HepG2 (cell line): ENCODE results near the gene PRKCE. TPM values are rescaled to one million over a fixed set of nuclear protein-coding genes. Genes with fewer than 3 reads are reported as not detected.

ENCODE experiments used
- ATAC-seq: fragments of 200-7000 bp; cut with Tn5 transposase; 3 replicates; pipeline ENCODE4 v1.9.1; 2020; ENCODE audit warnings: mild to moderate bottlenecking, moderate library complexity
- BruUV-seq: library from RNA; stranded (reverse); fragments of 400-500 nt; replicated peaks from 2 replicates; lab custom pipeline; 2021; lab: Mats Ljungman, UMichigan
- CTCF ChIA-PET: fragments of 300-600 bp; formaldehyde crosslinking; extraction: SDS; loops from one replicate; lab custom pipeline; 2021; ENCODE audit warnings: low total read pairs, inconsistent platforms, low intra/inter-chr PET ratio; lab: Yijun Ruan, JAX
- POLR2A ChIA-PET: fragments of 350-600 bp; sonication (Branson Sonifier 250); formaldehyde crosslinking; loops from one replicate; lab custom pipeline; 2020; ENCODE audit warnings: antibody characterized with exemption, inconsistent platforms; lab: Yijun Ruan, JAX
- DNase-seq: peaks from one replicate; pipeline ENCODE4 v3.0.0-alpha.2; 2015; ENCODE audit warnings: low spot score
- FAIRE-seq: peaks from 3 replicates; lab custom pipeline; 2011; peaks lifted over from hg19 to GRCh38; lab: Jason Lieb, UNC
- H2AFZ ChIP-seq: one replicate; pipeline ENCODE4 v1.6.1; 2011; ENCODE audit warnings: low read length, inconsistent platforms
- H3K27ac ChIP-seq: fragments of 300-600 bp; 3 replicates; pipeline ENCODE4 v1.8.0; 2011; ENCODE audit warnings: mixed run types, mild to moderate bottlenecking, mixed read lengths, low read length, inconsistent platforms; ENCODE audit not compliant: insufficient read depth; ENCODE audit errors: extremely low read length
- H3K27me3 ChIP-seq, 2 experiments: fragments of 200-600 bp in 1 of 2; 2 replicates in 1 of 2; 3 replicates in 1 of 2; pipeline versions ENCODE4 v1.6.0 to v1.8.0; 2011; ENCODE audit warnings: low read length in 2 of 2, mild to moderate bottlenecking in 2 of 2, moderate library complexity in 2 of 2, inconsistent platforms in 1 of 2; ENCODE audit not compliant: insufficient read depth in 2 of 2, control insufficient read depth in 1 of 2
- H3K36me3 ChIP-seq, 2 experiments: fragments of 200-600 bp in 1 of 2; replicated peaks in 1 of 2; 2 replicates in 1 of 2; 3 replicates in 1 of 2; pipeline versions ENCODE4 v1.5.1 to v1.8.0; 2011; ENCODE audit warnings: low read length in 2 of 2, inconsistent platforms in 1 of 2; ENCODE audit not compliant: insufficient read depth in 2 of 2, control insufficient read depth in 1 of 2
- H3K4me1 ChIP-seq: 2 replicates; pipeline ENCODE4 v1.5.1; 2012; ENCODE audit warnings: low read length, inconsistent platforms; ENCODE audit not compliant: insufficient read depth
- H3K4me2 ChIP-seq: 2 replicates; pipeline ENCODE4 v1.6.0; 2011; ENCODE audit warnings: low read depth, low read length, inconsistent platforms
- H3K4me3 ChIP-seq, 3 experiments: fragments of 200-600 bp in 1 of 3; sonication (generic), shearing (Covaris generic) in 1 of 3; replicated peaks in 1 of 3; 2 replicates each; pipeline ENCODE4 v1.5.1; 2011 to 2016; ENCODE audit warnings: low read length in 3 of 3, inconsistent platforms in 2 of 3, low read depth in 2 of 3, mild to moderate bottlenecking in 2 of 3, control low read depth in 1 of 3, mixed read lengths in 1 of 3; ENCODE audit not compliant: insufficient read depth in 1 of 3
- H3K79me2 ChIP-seq: one replicate; pipeline ENCODE4 v1.6.1; 2011; ENCODE audit warnings: low read length, inconsistent platforms; ENCODE audit not compliant: insufficient read depth
- H3K9ac ChIP-seq: 2 replicates; pipeline ENCODE4 v1.6.0; 2011; ENCODE audit warnings: mild to moderate bottlenecking, low read depth, low read length, inconsistent platforms; ENCODE audit not compliant: insufficient read depth
- H3K9me3 ChIP-seq: 2 replicates; pipeline ENCODE4 v1.5.1; 2012; ENCODE audit warnings: mild to moderate bottlenecking, low read length
- H4K20me1 ChIP-seq: 2 replicates; pipeline ENCODE4 v1.6.0; 2011; ENCODE audit warnings: inconsistent platforms, mild to moderate bottlenecking, low read length, moderate library complexity; ENCODE audit not compliant: insufficient read depth
- FOSL1 ChIP-seq: sonication (generic); formaldehyde crosslinking; IDR thresholded peaks from 2 replicates; pipeline ENCODE4 v1.9.0; 2021; ENCODE audit warnings: missing genetic modification reagents, borderline replicate concordance
- FOXM1 ChIP-seq: sonication (generic); formaldehyde crosslinking; IDR thresholded peaks from 2 replicates; pipeline ENCODE4 v1.5.0; 2020; ENCODE audit warnings: missing genetic modification reagents
- MEIS1 ChIP-seq: sonication (generic); formaldehyde crosslinking; IDR thresholded peaks from 2 replicates; pipeline ENCODE4 v1.9.0; 2021; ENCODE audit warnings: mild to moderate bottlenecking, missing genetic modification reagents, moderate library complexity, borderline replicate concordance
- MIER2 ChIP-seq: IDR thresholded peaks from 2 replicates; pipeline ENCODE4 v1.6.1; 2016; ENCODE audit warnings: missing biosample characterization, missing genetic modification reagents
- MIXL1 ChIP-seq: IDR thresholded peaks from 2 replicates; pipeline ENCODE4 v1.6.1; 2016
- NFIC ChIP-seq: IDR thresholded peaks from 2 replicates; pipeline ENCODE4 v1.6.1; 2012; ENCODE audit warnings: mild to moderate bottlenecking, low read length, inconsistent platforms
- NFYC ChIP-seq: IDR thresholded peaks from 2 replicates; pipeline ENCODE4 v1.6.1; 2016; ENCODE audit warnings: missing genetic modification reagents, missing compliant biosample characterization
- SMARCE1 ChIP-seq: fragments of 450-650 bp; IDR thresholded peaks from 2 replicates; pipeline ENCODE4 v1.6.1; 2017; ENCODE audit warnings: borderline replicate concordance
- SP140L ChIP-seq: sonication (generic); formaldehyde crosslinking; IDR thresholded peaks from 2 replicates; pipeline ENCODE4 v1.4.0; 2020; ENCODE audit warnings: missing genetic modification reagents, borderline replicate concordance
- THYN1 ChIP-seq: sonication (generic); formaldehyde crosslinking; IDR thresholded peaks from 2 replicates; pipeline ENCODE4 v1.8.1; 2023; ENCODE audit warnings: low read depth, mild to moderate bottlenecking, moderate library complexity, missing genetic modification reagents, borderline replicate concordance
- ZFP82 ChIP-seq: sonication (generic); formaldehyde crosslinking; IDR thresholded peaks from 2 replicates; pipeline ENCODE4 v1.5.1; 2020; ENCODE audit warnings: mild to moderate bottlenecking, missing genetic modification reagents, borderline replicate concordance
- ZFX ChIP-seq: sonication (generic); formaldehyde crosslinking; IDR thresholded peaks from 2 replicates; pipeline ENCODE4 v1.4.0; 2020; ENCODE audit warnings: mild to moderate bottlenecking, low read depth, missing genetic modification reagents, moderate library complexity
- ZNF121 ChIP-seq: sonication (generic); formaldehyde crosslinking; IDR thresholded peaks from 2 replicates; pipeline ENCODE4 v1.5.0; 2020; ENCODE audit warnings: mild to moderate bottlenecking, missing genetic modification reagents
- ZNF143 ChIP-seq: sonication (generic); formaldehyde crosslinking; IDR thresholded peaks from 2 replicates; pipeline ENCODE4 v1.4.0; 2020; ENCODE audit warnings: missing genetic modification reagents
- WGBS: methylation state at CpG from one replicate; pipeline ENCODE4 v1.1.6; 2017; ENCODE audit warnings: low lambda C conversion rate; 5-methylcytosine and 5-hydroxymethylcytosine counted together
- in situ Hi-C: cut with HindIII; loops from 2 replicates; pipeline ENCODE4 v1.10.0; 2017; ENCODE audit warnings: low pct_unique_long_range_greater_than_20kb; ENCODE audit not compliant: extremely low pct_ligation_motif_present
- intact Hi-C: fragments of 100-400 bp; cut with micrococcal nuclease; formaldehyde crosslinking; loops from one replicate; pipeline ENCODE4 v1.10.0; 2022; ENCODE audit not compliant: unreplicated experiment
- polyA plus RNA-seq, 8 experiments: library from polyadenylated mRNA; depleted of rRNA in 3 of 8; stranded (reverse) in 7 of 8; unstranded in 1 of 8; fragments of >200 nt; fragmentation: Illumina TruSeq in 4 of 8; extraction: Trizol in 4 of 8; gene quantifications; 2 replicates each; pipeline versions ENCODE4 v1.2.1 to v1.2.3, GENCODE V29; 2011 to 2016; ENCODE audit warnings: low read depth in 4 of 8, missing spikeins in 1 of 8, mixed read lengths in 1 of 8; ENCODE audit not compliant: insufficient read depth in 1 of 8
- total RNA-seq, 5 experiments: library from RNA; depleted of rRNA; stranded (reverse); fragments of >200 nt; fragmentation: Illumina TruSeq; extraction: Trizol; gene quantifications; 2 replicates each; pipeline ENCODE4 v1.2.3, GENCODE V29; 2016; ENCODE audit warnings: low read depth in 1 of 5
- TF ChIP-seq, protein P1 (sequence below): sonication (generic); formaldehyde crosslinking; IDR thresholded peaks from 2 replicates; pipeline ENCODE4 v1.4.0; 2020; ENCODE audit warnings: missing genetic modification reagents, borderline replicate concordance
- TF ChIP-seq, protein P2 (sequence below): sonication (generic); formaldehyde crosslinking; IDR thresholded peaks from 2 replicates; pipeline ENCODE4 v1.5.0; 2020; ENCODE audit warnings: missing genetic modification reagents

Gene PRKCE
- total and polyA plus RNA-seq, 2 of the 13 experiments (the other 11 are each of a cell fraction or from before 2014, with no cell fraction given), result 1.0 to 3.9 TPM

DNA sequence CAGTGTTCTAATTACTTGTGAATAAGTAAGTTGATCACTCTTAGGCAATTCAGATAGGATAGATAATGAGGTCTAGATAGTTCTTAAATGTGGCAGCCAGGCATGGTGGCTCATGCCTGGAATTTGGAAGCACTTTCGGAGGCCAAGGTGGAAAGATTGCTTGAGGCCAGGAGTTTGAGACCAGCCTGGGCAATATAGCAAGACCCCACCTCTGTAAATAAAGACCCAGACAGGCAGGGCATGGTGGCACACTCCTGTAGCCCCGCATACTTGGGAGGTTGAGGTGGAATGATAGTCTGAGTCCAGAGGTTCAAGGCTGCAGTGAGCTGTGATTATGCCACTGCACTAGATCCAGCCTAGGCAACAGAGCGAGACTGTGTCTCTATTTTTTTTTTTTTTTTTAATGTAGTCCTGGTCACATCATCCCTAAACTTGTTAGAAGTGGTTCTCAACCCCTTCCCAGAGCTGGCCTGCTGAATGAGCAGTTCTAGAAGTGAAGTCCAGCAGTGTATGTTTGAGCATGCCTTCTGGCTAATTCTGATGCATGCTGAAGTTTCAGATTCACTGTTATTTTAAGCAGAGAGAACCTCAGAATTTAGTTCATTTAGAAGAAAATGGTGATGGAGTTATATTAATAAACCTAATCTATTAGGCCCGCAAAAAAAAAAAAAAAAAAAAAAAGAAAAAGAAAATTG, 306.2 kb downstream of the PRKCE start:
- TF ChIP-seq, protein P1, sequence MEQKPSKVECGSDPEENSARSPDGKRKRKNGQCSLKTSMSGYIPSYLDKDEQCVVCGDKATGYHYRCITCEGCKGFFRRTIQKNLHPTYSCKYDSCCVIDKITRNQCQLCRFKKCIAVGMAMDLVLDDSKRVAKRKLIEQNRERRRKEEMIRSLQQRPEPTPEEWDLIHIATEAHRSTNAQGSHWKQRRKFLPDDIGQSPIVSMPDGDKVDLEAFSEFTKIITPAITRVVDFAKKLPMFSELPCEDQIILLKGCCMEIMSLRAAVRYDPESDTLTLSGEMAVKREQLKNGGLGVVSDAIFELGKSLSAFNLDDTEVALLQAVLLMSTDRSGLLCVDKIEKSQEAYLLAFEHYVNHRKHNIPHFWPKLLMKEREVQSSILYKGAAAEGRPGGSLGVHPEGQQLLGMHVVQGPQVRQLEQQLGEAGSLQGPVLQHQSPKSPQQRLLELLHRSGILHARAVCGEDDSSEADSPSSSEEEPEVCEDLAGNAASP (CRISPR knock-in tag), result no peak
- TF ChIP-seq THYN1 (no peak), ZNF121 (peak; percentile 85), FOXM1 (CRISPR knock-in tag) (no peak)
- TF ChIP-seq, all 625 proteins: peak for 1
- ChIA-PET CTCF (no interaction called here), POLR2A (no interaction called here)
- no peak overlapping the region for H3K27ac ChIP-seq
- WGBS, result 66% methylated on average over 4 of the region's 4 CpGs
- no peaks in the 10 kb centered on the region for H3K79me2 ChIP-seq
- no peak overlapping the region for H3K4me3 ChIP-seq
- no peak for DNase-seq
- no peak for FAIRE-seq
- no peak overlapping the region for H2AFZ ChIP-seq
- no peak for ATAC-seq
- intact Hi-C loops, result no loop called here
- H3K9me3 ChIP-seq, result no peaks in the 10 kb centered on the region
- H3K9ac ChIP-seq, result no peak overlapping the region
- H3K36me3 ChIP-seq, result no peaks in the 10 kb centered on the region
- no peaks in the 10 kb centered on the region for H3K27me3 ChIP-seq
- no TSS peak for BruUV-seq
- no peak overlapping the region for H3K4me2 ChIP-seq
- in situ Hi-C loops, result no loop called here
- no peaks in the 10 kb centered on the region for H4K20me1 ChIP-seq
- H3K4me1 ChIP-seq, result peaks cover 33% of the 10 kb centered on the region

DNA sequence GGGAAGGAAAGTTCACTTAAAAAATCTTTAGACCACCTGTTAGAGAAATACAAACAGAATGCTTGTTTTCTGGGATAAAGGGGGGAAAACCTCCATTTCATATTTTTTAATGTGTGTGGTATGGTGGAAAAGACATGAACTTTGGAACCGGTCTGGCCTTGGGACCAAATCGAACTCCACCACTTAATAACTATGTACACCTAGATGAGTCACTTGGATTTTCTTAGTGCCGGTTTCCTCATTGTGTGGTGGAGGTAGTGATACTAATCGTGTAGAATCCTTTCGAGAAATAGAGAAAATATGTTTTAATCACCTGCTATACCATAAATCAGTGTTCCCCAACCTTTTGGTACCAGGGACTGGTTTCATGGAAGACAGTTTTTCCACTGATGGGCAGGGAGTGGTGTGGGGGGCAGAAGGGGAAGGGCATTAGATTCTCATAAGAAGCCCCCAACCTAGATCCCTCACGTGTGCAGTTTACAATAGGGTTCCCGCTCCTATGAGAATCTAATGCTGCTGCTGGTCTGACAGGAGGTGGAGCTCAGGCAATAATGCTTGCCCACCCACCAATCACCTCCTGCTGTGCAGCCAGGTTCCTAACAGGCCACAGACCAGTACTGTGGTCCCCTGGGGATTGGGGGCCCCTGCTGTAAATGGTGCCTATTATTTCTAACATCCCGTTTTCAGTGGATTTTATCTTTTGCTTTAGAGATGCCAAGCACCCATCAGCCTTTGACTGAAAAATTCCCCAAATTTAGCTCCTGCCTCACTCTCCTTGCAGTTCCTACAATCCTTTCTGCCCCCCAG, 308.8 kb downstream of the PRKCE start:
- 23% methylated on average over 8 of the region's 8 CpGs for WGBS
- no peak overlapping the region for H3K4me3 ChIP-seq
- no peak for TF ChIP-seq MIXL1 (CRISPR knock-in tag)
- peak; percentile 63 for TF ChIP-seq FOSL1 (CRISPR knock-in tag)
- TF ChIP-seq, protein P2, sequence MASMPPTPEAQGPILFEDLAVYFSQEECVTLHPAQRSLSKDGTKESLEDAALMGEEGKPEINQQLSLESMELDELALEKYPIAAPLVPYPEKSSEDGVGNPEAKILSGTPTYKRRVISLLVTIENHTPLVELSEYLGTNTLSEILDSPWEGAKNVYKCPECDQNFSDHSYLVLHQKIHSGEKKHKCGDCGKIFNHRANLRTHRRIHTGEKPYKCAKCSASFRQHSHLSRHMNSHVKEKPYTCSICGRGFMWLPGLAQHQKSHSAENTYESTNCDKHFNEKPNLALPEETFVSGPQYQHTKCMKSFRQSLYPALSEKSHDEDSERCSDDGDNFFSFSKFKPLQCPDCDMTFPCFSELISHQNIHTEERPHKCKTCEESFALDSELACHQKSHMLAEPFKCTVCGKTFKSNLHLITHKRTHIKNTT (CRISPR knock-in tag), result no peak
- peak; percentile 66; the same call in 1 of the 2 replicates for TF ChIP-seq NFIC
- TF ChIP-seq MEIS1 (CRISPR knock-in tag), result no peak
- TF ChIP-seq ZNF143 (CRISPR knock-in tag), result no peak
- TF ChIP-seq MIER2 (CRISPR knock-in tag), result no peak
- TF ChIP-seq SMARCE1, result peak; percentile 90
- TF ChIP-seq ZFP82 (CRISPR knock-in tag), result no peak
- no peak for TF ChIP-seq SP140L
- TF ChIP-seq ZFX, result no peak
- no peak for TF ChIP-seq NFYC (CRISPR knock-in tag)

More for the DNA sequence above, 308.8 kb downstream of the PRKCE start:
- intact Hi-C loops (no loop called here), in situ Hi-C loops (no loop called here)
- POLR2A ChIA-PET, result interaction anchor here (1.5 kb wide), 1 partner anchor 310 kb away, joined by 3 read pairs; no protein-coding TSS in a partner anchor
- Histone ChIP-seq H2AFZ (no peak overlapping the region), H3K9me3 (no peaks in the 10 kb centered on the region), H3K27ac (no peak overlapping the region), H3K27me3 (no peaks in the 10 kb centered on the region), H3K4me2 (peak overlapping the region; percentile 33; the same call in 1 of the 2 replicates), H3K79me2 (no peaks in the 10 kb centered on the region), H3K36me3 (no peaks in the 10 kb centered on the region), H4K20me1 (no peaks in the 10 kb centered on the region), H3K9ac (no peak overlapping the region), H3K4me1 (peaks cover 33% of the 10 kb centered on the region)
- DNase-seq, result peak; percentile 70
- peak; percentile 4 for FAIRE-seq
- no TSS peak for BruUV-seq
- CTCF ChIA-PET, result no interaction called here
- peak; percentile 85 for ATAC-seq
